Cortex of kidney (tissue), 1 donor: ENCODE measurements around the gene ZNF428.
"Not testable (repeated sequence)": the region's sequence is repeated elsewhere in the genome, so short reads cannot be mapped to it uniquely, and the experiment has no call there.

Experiments
- DNase-seq: peaks from one replicate; lab custom pipeline; 2025; lab: John Stamatoyannopoulos, UW

The ZNF428 gene

DNA sequence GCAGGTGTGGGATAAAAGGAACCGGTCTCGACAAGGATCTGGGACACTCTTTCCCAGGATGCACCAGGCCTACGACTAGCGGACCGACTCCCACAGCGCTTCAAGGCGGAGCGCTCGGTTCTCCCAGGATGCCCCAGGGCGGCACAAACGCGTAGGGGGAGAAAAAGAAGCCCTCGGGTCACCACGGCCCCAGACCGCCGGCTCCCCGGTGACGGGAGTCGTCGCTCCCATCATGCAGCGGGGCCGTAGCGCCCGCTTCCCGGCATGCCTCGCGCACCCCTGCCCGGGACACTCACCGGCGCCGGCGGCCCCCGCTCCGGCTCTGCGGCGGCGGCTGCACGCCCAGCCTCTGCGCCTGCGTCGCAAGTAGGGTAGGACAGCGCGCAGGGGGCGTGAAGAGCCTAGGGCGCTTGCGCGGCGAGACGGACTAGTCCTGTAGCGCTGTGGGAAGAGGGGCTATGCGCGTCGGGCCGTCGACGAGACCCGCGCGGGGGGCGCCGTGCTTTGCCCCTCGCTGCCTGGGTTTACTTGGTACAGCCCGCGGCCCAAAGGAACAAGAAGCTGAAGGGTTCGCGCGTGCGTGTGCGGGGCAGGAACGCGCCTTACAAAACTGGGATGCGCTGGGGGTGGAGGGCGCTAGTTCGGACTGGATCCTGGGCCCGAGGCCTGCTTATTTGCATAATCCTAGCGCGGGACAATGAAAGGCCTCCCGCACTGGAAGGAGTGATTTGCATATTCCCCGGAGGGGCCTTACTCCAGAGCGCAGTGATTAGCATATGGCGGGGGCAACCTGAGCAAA, at the start of gene ZNF428:
Gene ZNF428 (minus strand): TSS at position 368 of the 799 bp plus-strand sequence. CDS start 5,325 bp downstream, outside the sequence.
- DNase-seq: peak; percentile 67

DNA sequence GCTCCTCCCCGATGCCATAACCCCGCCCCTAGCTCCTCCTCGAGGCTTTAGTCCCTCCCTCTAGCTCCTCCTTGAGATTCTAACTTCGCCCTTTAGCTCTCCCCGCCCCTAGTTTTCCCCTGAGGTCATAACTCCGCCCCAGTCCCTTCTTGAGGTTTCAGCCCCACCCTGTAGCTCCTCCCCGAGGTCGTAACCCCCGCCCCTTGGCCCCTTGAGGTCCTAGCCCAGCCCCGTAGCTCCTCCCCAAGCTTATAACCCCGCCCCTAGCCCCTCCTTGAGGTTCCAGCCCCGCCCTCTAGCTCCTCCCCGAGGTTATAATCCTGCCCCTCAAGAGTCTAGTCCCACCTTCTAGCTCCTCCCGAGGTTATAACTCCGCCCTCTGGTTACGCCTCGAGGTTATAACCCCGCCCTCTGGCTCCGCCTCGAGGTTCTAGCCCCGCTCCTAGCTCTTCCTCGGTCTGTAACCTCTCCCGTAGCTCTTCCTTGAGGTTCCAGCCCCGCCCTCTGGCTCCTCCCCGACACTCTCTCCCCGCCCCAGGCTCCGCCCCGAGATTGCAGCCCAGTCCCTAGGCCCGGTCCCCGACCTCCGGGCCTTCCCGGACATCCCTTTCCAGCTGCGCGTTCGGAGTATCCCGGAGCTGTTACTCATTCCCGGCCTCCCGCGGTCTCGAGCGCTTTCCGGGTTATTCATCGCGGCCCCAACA, 49.1 kb upstream of the ZNF428 start:
- no peak for DNase-seq

- no peak for DNase-seq
These were observed 48.5 kb upstream of the ZNF428 start for GRCh38 chr19:43667876-43668405.

DNA sequence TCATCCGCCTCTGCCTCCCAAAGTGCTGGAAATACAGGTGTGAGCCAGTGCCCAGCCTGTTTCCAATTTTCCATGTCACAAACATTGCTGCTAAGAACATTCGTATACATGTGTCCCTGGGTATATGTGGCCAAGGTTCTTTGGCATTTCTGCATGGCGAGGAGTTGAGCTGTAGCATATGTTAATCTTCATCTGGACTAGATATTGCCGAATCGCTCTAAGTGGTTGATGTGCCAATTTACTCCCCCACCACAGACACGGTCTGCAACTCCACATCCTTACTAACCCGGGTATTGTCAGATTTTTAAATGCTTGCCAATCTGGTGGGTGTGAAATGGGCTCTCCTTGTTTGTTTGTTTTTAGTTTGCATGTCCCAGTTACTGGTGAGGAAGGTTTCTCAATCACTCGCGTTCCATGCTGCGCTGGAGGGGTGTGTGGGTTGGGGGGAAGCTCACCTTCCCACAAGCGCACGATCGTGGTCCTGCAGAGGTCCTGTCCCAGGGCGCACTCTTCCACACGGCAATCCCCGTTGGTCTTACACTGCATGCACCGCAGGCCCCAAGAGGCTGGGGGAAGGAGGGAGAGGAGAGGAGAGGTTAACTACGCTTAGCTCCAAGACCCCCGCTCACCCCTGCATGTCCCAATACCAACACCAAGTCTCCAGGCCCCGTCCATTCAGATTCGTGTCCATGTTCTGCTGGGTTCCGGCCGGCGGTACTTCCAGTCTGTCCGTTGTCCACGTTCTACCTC, 47.9 kb upstream of the ZNF428 start:
- DNase-seq: no peak

GRCh38 chr19:43664018-43664417, 44.6 kb upstream of the ZNF428 start:
- DNase-seq: no peak

GRCh38 chr19:43662487-43662886, 43.1 kb upstream of the ZNF428 start:
- no peak for DNase-seq

DNA sequence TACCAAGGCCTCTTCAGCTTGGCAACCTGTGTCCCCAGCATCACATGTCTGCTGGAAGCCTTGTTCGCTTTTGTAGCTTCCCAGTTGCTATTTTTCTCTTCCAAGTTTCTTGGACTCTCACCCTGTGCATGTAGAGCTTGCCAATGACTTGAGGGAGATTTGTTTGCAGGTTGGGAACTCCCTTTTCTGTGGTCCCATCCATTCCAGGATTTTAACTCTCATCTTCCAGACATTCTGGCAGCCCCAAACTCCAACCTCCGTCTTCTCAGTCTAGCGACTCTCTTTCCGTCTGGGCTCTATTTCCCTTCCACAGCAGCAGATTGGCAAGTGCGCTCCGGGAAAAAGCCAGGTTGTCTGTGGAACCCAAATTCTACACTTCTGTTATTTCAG, 41.5 kb upstream of the ZNF428 start:
- no peak for DNase-seq

GRCh38 chr19:43660301-43660970, 41.0 kb upstream of the ZNF428 start:
- DNase-seq: no peak

DNA sequence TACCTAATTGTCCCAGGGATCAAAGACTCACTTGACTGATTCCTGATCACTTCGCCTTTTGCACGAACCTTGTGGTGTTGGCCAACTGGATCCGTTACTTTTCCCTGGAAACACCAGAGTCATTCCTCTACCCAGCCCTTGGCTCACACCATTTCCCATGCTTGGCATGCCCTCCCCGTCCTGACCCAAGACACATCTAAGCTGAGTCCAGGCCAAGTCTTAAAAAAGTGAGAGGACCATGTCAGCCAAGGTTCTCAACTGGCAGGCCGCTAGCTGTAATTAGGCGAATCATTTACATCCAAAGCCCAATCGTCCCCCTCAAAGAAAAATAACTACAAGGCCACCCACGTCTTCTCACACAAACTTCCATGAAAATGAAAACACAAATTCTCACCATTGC, 39.1 kb upstream of the ZNF428 start:
- DNase-seq: no peak

DNA sequence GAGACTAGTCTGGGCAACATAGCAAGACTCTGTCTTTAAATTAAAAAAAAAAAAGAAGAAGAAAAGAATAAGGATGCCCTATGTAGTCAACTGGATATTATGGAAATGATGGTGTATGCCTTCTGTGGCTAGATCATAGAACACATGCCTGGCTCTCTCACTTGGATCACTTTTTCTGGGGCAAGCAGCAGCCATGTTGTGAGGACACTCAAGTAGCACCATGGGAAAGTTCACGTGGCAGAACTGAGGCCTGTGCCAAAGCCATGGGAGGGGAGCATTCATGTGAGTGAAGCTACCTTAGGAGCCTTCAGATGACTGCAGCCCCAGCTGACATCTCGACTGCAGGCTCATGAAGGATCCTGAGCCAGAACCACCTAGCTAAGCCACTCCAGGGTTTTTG, 38.6 kb upstream of the ZNF428 start:
- no peak for DNase-seq

- no peak for DNase-seq
These were observed 37.0 kb upstream of the ZNF428 start for GRCh38 chr19:43656436-43656835.

- no peak for DNase-seq
These were observed 33.1 kb upstream of the ZNF428 start for GRCh38 chr19:43652546-43652874.

- no peak for DNase-seq
These were observed 32.5 kb upstream of the ZNF428 start for GRCh38 chr19:43651758-43652545.

- not testable (repeated sequence) for DNase-seq
These were observed 30.8 kb upstream of the ZNF428 start for GRCh38 chr19:43650276-43650675.

DNA sequence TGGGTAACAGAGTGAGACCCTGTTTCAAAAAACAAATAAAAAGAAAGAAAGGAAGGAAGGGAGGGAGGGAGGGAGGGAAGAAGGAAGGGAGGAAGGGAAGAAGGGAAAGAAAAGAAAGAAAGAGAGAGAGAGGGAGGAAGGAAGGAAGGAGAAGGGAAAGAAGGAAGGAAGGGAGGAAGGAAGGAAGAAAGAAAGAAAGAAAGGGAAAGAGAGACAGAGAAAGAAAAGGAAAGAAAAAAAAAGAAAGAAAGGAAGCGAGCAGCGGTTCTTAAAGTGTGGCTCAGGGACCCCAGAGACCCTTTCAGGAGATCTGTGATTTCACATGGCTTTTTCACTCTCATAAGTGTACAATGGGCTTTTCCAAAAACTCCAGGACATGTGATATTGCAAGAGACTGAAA, 30.1 kb upstream of the ZNF428 start:
- no peak for DNase-seq

- no peak for DNase-seq
These were observed 29.2 kb upstream of the ZNF428 start for GRCh38 chr19:43648633-43649032.

DNA sequence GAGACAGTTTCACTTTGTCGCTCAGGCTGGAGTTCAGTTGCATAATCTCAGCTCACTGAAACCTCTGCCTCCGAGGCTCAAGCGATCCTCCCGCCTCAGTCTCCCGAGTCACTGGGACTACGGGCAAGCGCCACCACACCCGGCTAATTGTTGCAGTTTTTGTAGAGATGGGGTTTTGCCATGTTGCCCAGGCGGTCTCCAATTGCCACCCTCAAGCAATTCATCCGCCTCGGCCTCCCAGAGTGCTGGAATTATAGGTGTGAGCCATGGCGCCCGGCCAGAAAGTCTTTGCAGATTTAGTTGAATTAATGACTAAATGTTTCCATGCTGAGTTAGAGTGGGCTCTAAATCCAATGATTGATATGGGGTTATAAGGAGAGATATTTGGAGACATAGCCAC, 24.8 kb upstream of the ZNF428 start:
- no peak for DNase-seq

- no peak for DNase-seq
These were observed 23.9 kb upstream of the ZNF428 start for GRCh38 chr19:43643326-43643725.

- DNase-seq: no peak
These were observed 23.1 kb upstream of the ZNF428 start for GRCh38 chr19:43642531-43642930.

GRCh38 chr19:43641333-43641732, 21.9 kb upstream of the ZNF428 start:
- DNase-seq: no peak

DNA sequence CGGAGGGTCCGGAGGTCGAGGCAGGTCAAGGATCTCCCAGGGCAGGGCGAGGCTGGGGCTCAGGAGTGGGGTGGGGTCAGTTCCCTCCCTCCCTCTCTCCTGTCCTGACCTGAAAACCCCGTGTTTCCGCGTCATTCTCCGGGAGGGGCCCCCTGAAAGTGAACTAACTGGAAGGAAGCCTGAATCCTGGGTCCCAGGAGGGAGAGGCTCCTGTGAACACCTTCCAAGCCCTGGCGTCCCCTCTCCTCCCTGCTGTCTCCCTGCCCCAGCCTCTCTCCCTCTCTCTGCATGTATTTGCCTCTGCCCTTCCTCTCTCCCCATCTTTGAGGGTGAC, 21.0 kb upstream of the ZNF428 start:
- DNase-seq: no peak
